Transverse colon (tissue), 4 donors: ENCODE data around the gene AGBL4. TPM values are rescaled to one million over a fixed set of nuclear protein-coding genes. Genes with fewer than 3 reads are reported as not detected.

ENCODE experiments used
- DNase-seq: peaks from one replicate; pipeline ENCODE4 v3.0.0-alpha.2; 2019
- H3K27ac ChIP-seq, 4 donors: fragments of 200-600 bp; sonication (generic); 2 replicates each; pipeline ENCODE4 v1.5.1; 2016 to 2018; ENCODE audit warnings: inconsistent platforms in 4 of 4
- H3K27me3 ChIP-seq: fragments of 200-600 bp; sonication (generic); 2 replicates; pipeline ENCODE4 v1.5.1; 2017; ENCODE audit warnings: inconsistent platforms
- H3K36me3 ChIP-seq, 4 donors: fragments of 200-600 bp; sonication (generic); 2 replicates each; pipeline ENCODE4 v1.5.1; 2017 to 2019; ENCODE audit warnings: inconsistent platforms in 4 of 4
- H3K4me1 ChIP-seq, 4 donors: fragments of 200-600 bp; sonication (generic); 2 replicates each; pipeline ENCODE4 v1.5.1; 2017 to 2020; ENCODE audit warnings: inconsistent platforms in 4 of 4
- H3K4me3 ChIP-seq, 4 donors: fragments of 200-600 bp; sonication (generic); 1 replicate in 1 of 4; 2 replicates in 3 of 4; pipeline versions ENCODE4 v1.5.1 to v1.6.1; 2017 to 2019; ENCODE audit warnings: inconsistent platforms in 4 of 4
- H3K9me3 ChIP-seq, 2 donors: fragments of 200-600 bp; sonication (generic); 2 replicates each; pipeline ENCODE4 v1.5.1; 2017 to 2019; ENCODE audit warnings: inconsistent platforms in 2 of 2
- CTCF ChIP-seq, 5 experiments: fragments of 200-600 bp in 3 of 5; fragments of 450-650 bp in 2 of 5; sonication (generic) in 3 of 5; IDR thresholded peaks; 1 replicate in 2 of 5; 2 replicates in 3 of 5; pipeline ENCODE4 v1.5.1; 2016 to 2017; ENCODE audit warnings: antibody characterized with exemption in 5 of 5, inconsistent platforms in 3 of 5, mild to moderate bottlenecking in 2 of 5, moderate library complexity in 1 of 5
- EP300 ChIP-seq: sonication (generic); formaldehyde crosslinking; IDR thresholded peaks from one replicate; pipeline ENCODE4 v1.6.1; 2017; ENCODE audit warnings: antibody characterized with exemption, low read depth
- POLR2A ChIP-seq: fragments of 450-650 bp; IDR thresholded peaks from one replicate; pipeline ENCODE4 v1.6.1; 2016; ENCODE audit warnings: antibody characterized with exemption, mild to moderate bottlenecking, moderate library complexity
- POLR2AphosphoS5 ChIP-seq, 3 donors: sonication (generic); formaldehyde crosslinking; IDR thresholded peaks; one replicate each; pipeline ENCODE4 v1.6.1; 2016; ENCODE audit warnings: antibody characterized with exemption in 3 of 3
- WGBS, 2 donors: methylation state at CpG; one replicate each; pipeline ENCODE4 v1.1.5; 2018; ENCODE audit warnings: low coverage in 1 of 2; 5-methylcytosine and 5-hydroxymethylcytosine counted together
- in situ Hi-C, 4 donors: fragments of 200-750 bp; cut with MboI; loops; one replicate each; pipeline versions ENCODE4 v1.15.0 to v1.15.1; 2017; ENCODE audit warnings: low sequenced_read_pairs in 3 of 4, low pct_ligation_motif_present in 1 of 4, low pct_unique_long_range_greater_than_20kb in 1 of 4
- intact Hi-C: fragments of 100-400 bp; cut with DNase I; formaldehyde crosslinking; loops from one replicate; pipeline ENCODE4 v1.15.1; 2023; ENCODE audit warnings: low total_unique reads
- total RNA-seq, 4 donors: library from RNA; depleted of rRNA; stranded (reverse); fragments of >200 nt; gene quantifications; one replicate each; pipeline ENCODE4 v1.1.0, GENCODE V29; 2016

The AGBL4 gene
- total RNA-seq, 4 donors from 2014 or later = 0.82 TPM; not detected in 3

- in situ Hi-C loops (loop anchor here in 2 of 4 donors (10.0 to 25.0 kb wide), 2 partner anchors 138 to 1660 kb away; no protein-coding TSS in a partner anchor), intact Hi-C loops (loop anchor here (5.0 kb wide), 1 partner anchor 140 kb away; no protein-coding TSS in a partner anchor)
- TF ChIP-seq POLR2A = no peak
- TF ChIP-seq EP300 = no peak
- no peak for TF ChIP-seq POLR2AphosphoS5 (IDR thresholded peaks at IDR 0.05)
- no peak for TF ChIP-seq CTCF (IDR thresholded peaks at IDR 0.05)
- Histone ChIP-seq H3K27ac (no peak overlapping the region), H3K27me3 (no peaks in the 10 kb centered on the region), H3K36me3 (no peaks in the 10 kb centered on the region), H3K4me1 (no peaks in the 10 kb centered on the region), H3K4me3 (no peak overlapping the region), H3K9me3 (no peaks in the 10 kb centered on the region)
- peak; percentile 24 for DNase-seq
- 55% methylated on average over 2 of the region's 2 CpGs; no CpG with 5 or more reads in 1 of the 2 donors for WGBS, 2 donors
Observed at GRCh38 chr1:48676822-48677221, 1346.9 kb downstream of the AGBL4 start.

DNA sequence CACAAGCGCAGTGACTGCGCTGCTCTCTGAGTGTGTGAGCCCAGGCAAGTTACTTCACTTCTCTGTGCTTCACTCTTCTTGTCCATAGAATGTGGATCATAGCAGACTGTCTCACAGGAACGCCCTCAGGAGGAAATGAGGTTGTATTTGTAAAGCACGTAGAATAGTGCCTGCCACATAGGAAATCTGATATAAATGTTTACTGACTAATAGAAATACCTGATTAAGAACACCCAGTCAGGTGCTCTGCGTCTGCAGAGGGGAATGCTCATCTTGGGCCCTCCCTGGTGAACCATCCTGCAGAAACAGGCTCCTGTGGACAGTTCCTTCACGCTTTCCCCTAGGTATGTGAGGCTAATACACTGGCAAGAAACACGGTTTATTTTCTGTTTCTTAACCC lies 1347.4 kb downstream of the AGBL4 start:
- Histone ChIP-seq H3K9me3 (no peaks in the 10 kb centered on the region), H3K27me3 (no peaks in the 10 kb centered on the region), H3K27ac (no peak overlapping the region), H3K4me1 (no peaks in the 10 kb centered on the region), H3K36me3 (no peaks in the 10 kb centered on the region), H3K4me3 (no peak overlapping the region)
- 80 to 86% methylated on average over 2 to 7 of the region's 7 CpGs for WGBS, 2 donors
- in situ Hi-C loops = loop anchor here in 2 of 4 donors (10.0 to 25.0 kb wide), 2 partner anchors 138 to 1661 kb away; no protein-coding TSS in a partner anchor
- no peak for TF ChIP-seq POLR2A
- no peak for DNase-seq
- intact Hi-C loops = loop anchor here (5.0 kb wide), 1 partner anchor 141 kb away; no protein-coding TSS in a partner anchor

DNA sequence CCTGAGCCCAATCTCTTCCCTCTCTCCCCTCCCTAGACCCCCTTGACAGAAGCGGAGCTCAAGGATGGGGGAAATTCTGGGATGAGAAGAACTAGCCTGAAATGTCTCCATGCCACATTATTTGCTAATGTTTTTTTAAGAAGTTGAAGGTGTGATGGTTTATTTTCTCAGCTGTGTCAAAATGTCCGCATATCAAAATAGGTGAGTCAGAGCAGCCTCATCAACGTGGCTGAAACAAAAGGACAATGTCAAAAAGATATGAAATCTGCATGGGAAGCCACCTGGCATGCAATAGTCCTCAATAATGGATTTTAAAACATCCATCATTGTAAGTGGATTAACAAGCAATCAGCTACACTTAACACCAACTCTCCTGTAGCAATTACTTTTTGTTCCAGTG lies 1348.5 kb downstream of the AGBL4 start:
- H3K9me3 ChIP-seq = no peaks in the 10 kb centered on the region
- intact Hi-C loops = loop anchor here (5.0 kb wide), 1 partner anchor 142 kb away; no protein-coding TSS in a partner anchor
- TF ChIP-seq CTCF (IDR thresholded peaks at IDR 0.05) (no peak), EP300 (no peak), POLR2AphosphoS5 (IDR thresholded peaks at IDR 0.05) (no peak), POLR2A (no peak)
- H3K4me3 ChIP-seq = no peak overlapping the region
- 73% methylated on average over 3 of the region's 3 CpGs; no CpG with 5 or more reads in 1 of the 2 donors for WGBS, 2 donors
- no peaks in the 10 kb centered on the region for H3K36me3 ChIP-seq
- no peaks in the 10 kb centered on the region for H3K27me3 ChIP-seq
- no peak for DNase-seq
- in situ Hi-C loops = loop anchor here in 2 of 4 donors (10.0 to 25.0 kb wide), 2 partner anchors 140 to 1662 kb away; no protein-coding TSS in a partner anchor
- no peak overlapping the region for H3K27ac ChIP-seq
- H3K4me1 ChIP-seq = no peaks in the 10 kb centered on the region

GRCh38 chr1:48674641-48675040 lies 1349.1 kb downstream of the AGBL4 start:
- no peak for DNase-seq
- in situ Hi-C loops = loop anchor here in 2 of 4 donors (10.0 to 25.0 kb wide), 2 partner anchors 140 to 1663 kb away; no protein-coding TSS in a partner anchor
- Histone ChIP-seq H3K9me3 (no peaks in the 10 kb centered on the region), H3K4me3 (no peak overlapping the region), H3K27ac (no peak overlapping the region), H3K36me3 (no peaks in the 10 kb centered on the region), H3K4me1 (no peaks in the 10 kb centered on the region), H3K27me3 (no peaks in the 10 kb centered on the region)
- no peak for TF ChIP-seq CTCF (IDR thresholded peaks at IDR 0.05)
- TF ChIP-seq POLR2A = no peak
- no peak for TF ChIP-seq EP300
- no peak for TF ChIP-seq POLR2AphosphoS5 (IDR thresholded peaks at IDR 0.05)
- WGBS, 2 donors = 60 to 72% methylated on average over 1 to 2 of the region's 2 CpGs
- intact Hi-C loops = loop anchor here (5.0 kb wide), 1 partner anchor 143 kb away; no protein-coding TSS in a partner anchor
